Stimulated activated CD4-positive, alpha-beta T cell treated with anti-CD3 and anti-CD28 coated beads, Interleukin-4, amount 100 ng/mL, for 1 hour (primary cell): ENCODE data around the gene GPR146.
A peak's percentile ranks its signal among the peaks of the same experiment; 100 is the strongest.
"Not testable (repeated sequence)": the region's sequence is repeated elsewhere in the genome, so short reads cannot be mapped to it uniquely, and the experiment has no call there.

Experiments used
- DNase-seq: peaks from one replicate; pipeline ENCODE4 v3.0.0-alpha.2; 2020

The GPR146 gene

GRCh38 chr7:1026721-1027161 is 17.6 kb upstream of the GPR146 start:
- no peak for DNase-seq

DNA sequence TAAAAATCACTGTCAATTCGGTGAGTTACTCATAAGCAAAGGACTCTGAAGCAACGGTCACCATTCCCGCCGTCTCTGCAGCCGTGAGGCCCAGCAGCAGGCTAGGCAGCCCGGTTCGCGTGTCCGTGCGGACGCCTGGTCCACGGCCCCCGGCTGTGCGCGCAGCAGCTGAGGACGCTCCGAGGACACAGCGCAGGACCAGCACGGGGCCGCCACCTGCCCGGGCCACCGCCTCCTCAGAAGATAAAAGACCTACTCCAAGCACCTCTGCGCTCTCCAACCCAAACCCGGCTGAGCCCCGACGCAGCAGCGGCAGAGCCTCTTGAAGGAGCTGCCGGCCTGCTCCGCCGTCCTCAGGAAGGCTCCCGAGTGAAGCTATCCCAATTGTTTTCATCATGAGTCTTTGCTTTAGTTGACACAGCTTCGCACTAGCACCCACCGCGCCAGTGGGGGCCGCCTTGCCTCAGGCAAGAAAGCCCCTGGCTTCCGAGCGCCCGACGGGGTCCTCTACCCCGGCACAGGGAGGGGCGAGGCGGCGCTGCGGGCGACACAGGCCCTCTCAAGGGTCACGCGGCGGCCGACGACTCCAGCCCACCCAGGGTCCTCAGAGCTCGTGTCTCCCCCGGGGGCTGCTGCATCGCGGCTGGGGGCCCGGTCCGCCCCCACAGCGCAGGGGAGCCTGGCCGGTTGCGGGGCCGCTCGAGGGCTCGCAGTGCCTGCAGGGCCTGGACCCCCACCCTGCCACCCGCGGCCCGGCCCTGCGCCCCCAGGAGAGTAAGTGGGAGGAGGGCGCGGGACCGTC is 16.9 kb upstream of the GPR146 start:
- DNase-seq, result no peak

GRCh38 chr7:1028044-1028770 is 16.1 kb upstream of the GPR146 start:
- DNase-seq, result peak; percentile 88

DNA sequence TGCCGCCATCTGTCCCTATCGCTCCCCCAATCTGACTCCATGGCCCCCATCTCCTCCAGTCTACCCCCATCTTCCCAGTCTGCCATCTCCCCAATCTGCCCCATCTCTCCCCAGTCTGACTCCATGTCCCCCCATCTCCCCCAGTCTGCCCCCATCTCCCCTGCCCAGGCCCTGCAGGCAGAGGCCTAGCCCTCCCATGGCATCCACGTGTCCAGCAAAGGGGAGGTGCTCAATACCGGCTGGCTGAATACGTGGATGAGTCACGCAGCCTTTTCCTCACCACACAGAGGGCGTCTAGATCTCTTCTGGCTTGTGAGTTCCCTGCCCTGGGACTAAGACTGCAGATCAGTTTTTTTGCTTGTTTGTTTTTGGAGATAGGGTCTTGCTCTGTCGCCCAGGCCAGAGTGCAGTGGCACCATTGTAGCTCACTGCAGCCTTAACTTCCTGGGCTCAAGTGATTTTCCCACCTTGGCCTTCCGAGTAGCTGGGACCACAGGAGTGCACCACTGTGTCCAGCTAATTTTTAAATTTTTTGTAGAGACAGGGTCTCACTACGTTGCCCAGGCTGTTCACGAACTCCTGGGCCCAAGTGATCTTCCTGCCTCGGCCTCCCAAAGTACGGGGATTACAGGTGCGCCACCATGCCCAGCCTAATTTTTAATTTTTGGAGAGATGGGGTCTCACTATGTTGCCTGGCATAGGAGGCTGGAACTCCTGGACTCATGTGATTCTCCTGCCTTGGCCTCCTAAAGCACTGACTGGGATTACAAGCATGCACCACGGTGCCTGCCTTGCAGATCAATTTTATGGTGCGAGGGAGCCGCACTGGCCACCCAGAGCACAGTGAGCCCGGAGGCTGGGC is 15.3 kb upstream of the GPR146 start:
- DNase-seq, result peak; percentile 59

DNA sequence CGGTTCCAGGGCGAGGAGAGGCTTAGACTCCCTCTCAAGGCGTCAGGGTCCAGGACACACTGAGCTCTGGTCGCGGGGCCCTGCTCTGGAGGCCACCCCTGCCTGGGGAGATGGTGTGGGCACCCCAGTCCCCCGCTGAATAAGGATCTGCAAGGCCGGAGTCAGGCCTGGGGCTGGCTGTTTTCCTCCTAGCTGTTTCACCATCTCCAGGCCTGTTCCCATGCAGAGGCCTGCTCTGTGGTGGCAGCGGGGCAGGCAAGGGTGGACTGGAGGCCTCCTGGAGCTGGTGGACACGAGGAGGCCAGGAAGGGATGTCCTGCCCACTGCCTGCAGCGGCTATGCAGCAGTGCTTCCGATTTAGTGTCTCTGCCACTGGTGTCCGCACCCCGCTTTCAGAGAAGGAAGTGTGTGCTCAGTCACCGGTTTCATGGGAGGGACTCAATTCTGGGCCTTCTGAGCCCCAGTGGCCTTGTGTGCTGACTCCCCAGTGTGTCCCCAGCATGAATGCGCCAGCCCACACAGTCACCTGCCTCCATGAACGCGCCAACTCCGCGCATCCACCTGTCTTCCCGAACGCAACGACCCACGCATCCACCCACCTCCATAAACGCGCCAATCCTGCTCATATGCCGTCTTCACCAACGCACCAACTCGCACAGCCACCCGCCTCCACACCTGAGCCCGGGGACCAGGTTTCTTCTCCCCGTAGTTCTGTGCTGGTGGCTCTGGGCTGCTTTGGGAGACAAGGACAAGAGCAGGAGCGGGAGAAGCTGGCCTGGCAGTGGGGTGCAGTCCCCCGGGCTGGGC is 14.5 kb upstream of the GPR146 start:
- DNase-seq, result no peak

- no peak for DNase-seq
Observed at GRCh38 chr7:1030444-1031070, 13.8 kb upstream of the GPR146 start.

DNA sequence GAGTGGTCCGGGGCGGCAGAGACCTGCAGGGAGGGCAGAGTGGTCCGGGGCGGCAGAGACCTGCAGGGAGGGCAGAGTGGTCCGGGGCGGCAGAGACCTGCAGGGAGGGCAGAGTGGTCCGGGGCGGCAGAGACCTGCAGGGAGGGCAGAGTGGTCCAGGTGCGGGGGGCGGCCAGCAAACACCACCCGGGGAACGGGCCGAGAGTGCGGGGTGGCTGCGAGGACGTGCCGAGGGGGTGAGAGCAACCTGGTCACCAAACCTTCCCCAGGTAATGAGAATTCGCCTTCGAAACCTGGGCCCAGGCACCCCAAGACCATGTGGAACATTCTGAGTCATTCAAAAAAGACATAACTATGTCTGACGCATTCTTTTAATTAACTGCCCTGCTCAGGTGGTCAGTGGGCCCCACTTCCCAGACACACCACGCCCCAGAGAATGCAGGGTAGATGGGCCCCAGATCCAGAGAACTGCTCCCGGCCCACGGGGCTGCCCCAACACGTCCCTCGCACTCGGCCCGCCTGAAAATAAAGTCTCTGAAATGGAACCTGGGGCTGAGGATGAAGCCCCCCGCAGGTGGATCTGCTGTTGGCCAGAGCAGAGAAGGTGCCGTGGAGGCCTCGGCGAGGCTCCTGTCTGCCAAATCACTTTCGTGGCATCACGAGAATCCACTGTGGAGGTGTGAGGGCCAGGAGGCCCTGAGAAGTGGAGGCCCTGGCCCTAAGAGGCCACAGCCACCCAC is 12.5 kb upstream of the GPR146 start:
- no peak for DNase-seq

DNA sequence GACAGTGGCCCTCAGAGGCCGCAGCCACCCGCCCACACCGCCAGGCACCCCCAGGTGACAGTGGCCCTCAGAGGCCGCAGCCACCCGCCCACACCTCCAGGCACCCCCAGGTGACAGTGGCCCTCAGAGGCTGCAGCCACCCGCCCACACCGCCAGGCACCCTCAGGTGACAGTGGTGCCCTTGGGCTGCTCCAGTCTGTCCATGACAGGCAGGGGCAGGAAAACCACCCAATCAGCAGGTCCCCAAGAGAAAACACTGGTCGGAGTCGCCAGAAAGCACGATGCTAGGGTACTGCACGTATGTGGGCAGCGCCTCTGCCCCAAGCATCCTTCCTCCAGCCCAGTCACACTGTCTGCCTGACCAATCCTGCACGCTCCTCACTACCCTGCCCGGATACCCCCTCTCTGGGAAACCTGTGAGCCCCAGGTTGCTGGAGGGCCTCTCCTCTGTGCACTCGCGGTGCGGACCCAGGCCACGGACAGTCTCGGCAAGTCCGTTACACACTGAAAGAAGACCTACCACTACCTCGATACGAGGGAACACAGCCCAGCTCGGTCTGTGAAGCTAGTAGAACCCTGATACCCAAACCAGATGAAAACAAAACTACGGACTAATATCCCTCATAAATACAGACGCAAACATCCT is 11.7 kb upstream of the GPR146 start:
- no peak for DNase-seq

- DNase-seq, result no peak
Observed at GRCh38 chr7:1033546-1034145, 10.7 kb upstream of the GPR146 start.

- DNase-seq, result not testable (repeated sequence)
Observed at GRCh38 chr7:1034769-1035168, 9.6 kb upstream of the GPR146 start.

DNA sequence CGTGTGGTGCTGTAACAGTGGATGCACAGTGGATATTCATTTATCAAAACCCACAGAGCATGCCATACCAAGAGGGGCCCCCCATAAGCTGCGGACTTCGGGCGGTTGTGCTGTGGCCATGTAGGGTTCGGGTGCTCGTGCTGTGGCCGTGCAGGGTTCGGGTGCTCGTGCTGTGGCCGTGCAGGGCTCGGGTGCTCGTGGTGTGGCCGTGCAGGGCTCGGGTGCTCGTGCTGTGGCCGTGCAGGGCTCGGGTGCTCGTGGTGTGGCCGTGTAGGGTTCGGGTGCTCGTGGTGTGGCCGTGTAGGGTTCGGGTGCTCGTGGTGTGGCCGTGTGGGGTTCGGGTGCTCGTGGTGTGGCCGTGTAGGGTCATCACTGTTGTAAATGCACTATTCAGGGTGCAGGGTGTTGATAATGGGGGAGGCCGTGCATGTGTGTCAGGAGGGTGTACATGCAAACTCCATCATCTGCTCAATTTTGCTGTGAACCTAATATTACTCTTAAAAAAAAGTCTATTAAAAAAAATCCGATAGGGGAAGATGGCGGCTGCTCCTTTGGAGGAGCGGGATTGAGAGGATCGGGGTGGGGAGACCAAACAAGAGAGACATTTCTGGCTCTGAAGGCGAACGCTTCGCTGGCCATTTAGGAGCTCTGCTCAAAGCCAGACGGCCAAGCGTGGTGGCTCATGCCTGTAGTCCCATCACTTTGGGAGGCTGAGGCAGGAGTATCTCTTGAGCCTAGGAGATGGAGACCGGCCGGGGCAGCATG is 8.0 kb upstream of the GPR146 start:
- DNase-seq, result not testable (repeated sequence)

DNA sequence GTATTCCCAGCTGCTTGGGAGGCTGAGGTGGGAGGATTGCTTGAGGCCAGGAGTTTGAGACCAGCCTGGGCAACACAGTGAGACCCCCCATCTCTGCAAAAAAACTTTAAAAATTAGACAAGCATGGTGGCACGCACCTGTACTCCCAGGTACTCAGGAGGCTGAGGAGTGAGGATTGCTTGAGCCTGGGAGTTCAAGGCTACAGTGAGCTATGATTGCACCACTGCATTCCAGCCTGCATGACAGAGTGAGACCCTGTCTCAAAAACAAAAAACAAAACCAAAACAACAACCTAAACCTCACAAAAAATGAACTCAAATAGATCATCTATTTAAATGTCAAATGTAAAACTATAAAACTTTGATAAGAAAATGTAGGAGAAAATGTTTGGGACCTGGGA is 4.1 kb upstream of the GPR146 start:
- DNase-seq, result not testable (repeated sequence)

GRCh38 chr7:1040790-1041189 is 3.6 kb upstream of the GPR146 start:
- no peak for DNase-seq

DNA sequence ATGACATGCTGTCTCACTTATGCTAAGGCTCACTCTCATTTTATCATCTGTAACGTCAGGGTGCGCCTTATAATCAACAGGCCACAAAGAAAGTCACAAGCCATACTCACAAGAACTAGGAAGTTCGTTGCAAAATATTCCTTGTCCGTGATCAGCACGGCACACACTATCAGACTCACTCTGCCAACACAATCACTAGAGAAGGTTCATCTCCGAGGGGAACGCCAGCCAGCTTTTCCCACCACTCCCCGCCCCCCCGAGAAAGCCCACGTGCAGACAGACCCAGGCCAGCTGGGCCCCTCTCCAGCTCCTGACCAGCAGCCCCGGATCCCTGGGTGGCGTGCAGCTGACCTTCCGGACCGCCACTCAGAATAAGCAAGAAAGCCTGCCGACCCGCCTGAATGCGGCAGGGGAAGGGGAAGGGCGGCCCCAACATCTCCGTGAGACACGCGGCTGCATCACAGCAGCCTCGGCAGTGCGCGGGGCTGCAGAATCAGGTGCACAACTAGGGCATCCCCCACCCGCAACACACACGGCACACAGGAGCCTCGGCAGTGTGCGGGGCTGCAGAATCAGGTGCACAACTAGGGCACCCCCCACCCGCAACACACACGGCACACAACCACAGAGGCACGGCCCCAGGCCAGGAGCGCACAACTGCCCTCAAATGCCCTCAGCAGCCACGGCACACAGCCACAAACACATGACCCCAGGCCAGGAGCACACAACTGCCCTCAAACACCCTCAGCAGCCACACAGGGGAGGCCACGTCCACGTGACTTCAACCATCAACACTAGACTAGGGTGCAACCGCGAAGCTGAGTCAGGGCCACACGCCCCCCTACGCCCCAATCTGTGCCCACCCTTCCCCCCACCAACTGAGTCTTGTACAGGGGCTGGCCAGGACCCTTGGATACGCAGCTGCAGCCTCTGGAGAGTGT is 2.5 kb upstream of the GPR146 start:
- DNase-seq, result no peak

- no peak for DNase-seq
Observed at GRCh38 chr7:1042492-1042833, 1.9 kb upstream of the GPR146 start.

GRCh38 chr7:1043552-1044188 is 676 bp upstream of the GPR146 start:
- DNase-seq, result no peak
